ENCODE results near the gene LZTS2.

- no peak for TF ChIP-seq TCF12 (IDR thresholded peaks at IDR 0.05; ENCODE audit: low read depth, low read length)
- no peak for TF ChIP-seq POLR2A (IDR thresholded peaks at IDR 0.05; ENCODE audit: control extremely low read depth in 1 of 2, low read depth in 2 of 2, low read length in 2 of 2)
- TF ChIP-seq CREB1 (IDR thresholded peaks at IDR 0.05): no peak
Measured at GRCh38 chr10:101003639-101004206, 4.1 kb downstream of the LZTS2 start.
